Astrocyte of the hippocampus (primary cell): ENCODE results near the gene TGIF1.
"Not testable (repeated sequence)": the region's sequence is repeated elsewhere in the genome, so short reads cannot be mapped to it uniquely, and the experiment has no call there.

ENCODE experiments used
- DNase-seq: peaks from one replicate; pipeline ENCODE4 v3.0.0; 2011; ENCODE audit warnings: low read depth, low spot score

The TGIF1 gene

DNA sequence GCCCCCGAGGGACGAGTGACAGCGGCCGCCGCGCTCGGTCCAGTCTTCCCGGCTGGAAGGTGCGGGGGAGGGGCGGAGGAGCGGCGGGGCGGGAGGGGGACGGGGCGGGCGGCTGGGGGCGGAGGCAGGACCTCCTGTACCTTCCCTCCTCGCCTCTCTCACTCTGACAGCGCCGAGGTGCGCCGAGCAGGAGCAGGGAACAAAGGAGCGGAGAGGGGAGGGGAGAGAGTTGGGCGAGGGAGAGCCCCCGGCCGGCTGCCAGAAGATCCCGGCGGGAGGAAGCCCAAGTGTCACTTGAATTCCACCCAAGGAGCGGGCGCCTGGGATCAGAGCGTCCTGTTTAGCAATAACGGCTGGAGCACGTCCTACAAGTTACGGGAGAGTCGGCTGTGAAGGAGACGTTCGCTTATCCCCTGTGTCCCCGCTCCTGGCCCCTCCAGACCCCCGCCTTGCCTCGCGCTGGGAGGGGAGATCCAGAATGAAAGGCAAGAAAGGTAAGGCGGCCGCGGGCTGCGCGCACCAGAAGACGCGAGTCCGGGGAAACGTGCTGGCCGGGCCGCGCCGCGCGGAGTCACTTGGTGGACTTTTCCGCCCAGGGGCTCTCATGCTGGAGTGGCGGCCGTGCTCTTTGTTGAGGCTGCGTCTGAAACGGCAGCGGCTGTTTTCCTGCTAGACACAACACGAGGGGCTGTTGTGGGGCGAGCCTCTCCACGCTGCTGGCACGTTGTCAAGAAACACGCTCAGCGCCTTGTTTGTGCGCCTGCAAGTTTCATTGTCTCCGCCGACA, at the start of gene TGIF1:
Gene TGIF1, plus strand, starts transcription at position 161 of the 787 bp plus-strand sequence. Its CDS starts 318 bp downstream, at position 479.
- DNase-seq = peak; percentile 92

DNA sequence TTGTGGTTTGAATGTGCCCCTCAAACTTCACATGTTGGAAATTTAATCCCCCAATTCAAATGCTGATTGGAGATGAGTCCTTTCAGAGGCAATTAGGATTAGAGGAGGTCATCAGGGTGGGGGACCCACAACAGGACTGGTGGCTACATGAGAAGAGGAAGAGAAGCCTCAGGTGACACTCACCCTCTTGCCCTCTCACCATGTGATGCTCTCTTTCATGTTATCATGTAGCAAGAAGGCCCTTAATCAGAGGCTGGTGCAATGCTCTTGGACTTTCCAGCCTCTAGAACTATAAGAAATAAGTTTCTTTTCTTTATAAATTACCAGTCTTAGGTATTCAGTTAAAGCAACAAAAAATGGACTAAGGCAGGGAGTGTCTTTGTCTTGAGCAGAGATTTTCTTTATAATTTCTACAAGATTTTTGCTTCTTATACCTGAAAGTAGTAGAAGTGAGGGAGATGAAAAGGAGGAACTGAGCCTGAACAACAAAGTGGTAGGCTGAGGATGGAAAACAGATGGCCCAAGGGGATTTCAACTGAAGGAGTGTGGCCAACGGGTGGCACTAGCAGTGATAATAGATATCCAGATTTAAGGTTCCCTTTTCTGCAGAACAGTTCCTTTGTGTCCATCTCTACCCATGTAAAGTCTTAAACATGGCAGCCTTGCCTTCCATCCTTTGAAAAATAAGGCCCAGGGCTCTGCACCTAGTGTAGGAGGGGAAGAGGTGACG, 49.2 kb upstream of the TGIF1 start:
- DNase-seq = no peak

- DNase-seq = no peak
These were observed 48.0 kb upstream of the TGIF1 start for GRCh38 chr18:3401669-3402620.

- DNase-seq = peak; percentile 27
These were observed 47.0 kb upstream of the TGIF1 start for GRCh38 chr18:3402982-3403451.

DNA sequence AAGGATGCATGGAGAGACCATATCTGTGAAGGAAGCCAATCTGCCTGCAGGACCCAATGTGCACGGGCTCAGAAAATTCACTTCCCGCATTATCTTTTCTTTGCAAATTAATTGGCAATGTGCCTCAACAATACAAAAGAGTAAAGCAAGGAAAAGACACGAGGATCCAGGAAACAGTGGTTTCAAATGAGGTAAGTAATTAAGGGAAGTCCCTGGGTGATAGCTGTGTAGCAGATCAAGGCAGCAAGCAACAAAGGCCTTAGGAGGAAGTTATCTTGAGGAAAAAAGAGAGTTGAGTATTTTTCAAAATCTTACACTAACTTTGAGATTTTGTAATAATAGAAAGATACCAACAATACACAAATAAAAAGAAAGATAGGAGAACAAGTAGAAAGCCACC, 44.3 kb upstream of the TGIF1 start:
- no peak for DNase-seq

DNA sequence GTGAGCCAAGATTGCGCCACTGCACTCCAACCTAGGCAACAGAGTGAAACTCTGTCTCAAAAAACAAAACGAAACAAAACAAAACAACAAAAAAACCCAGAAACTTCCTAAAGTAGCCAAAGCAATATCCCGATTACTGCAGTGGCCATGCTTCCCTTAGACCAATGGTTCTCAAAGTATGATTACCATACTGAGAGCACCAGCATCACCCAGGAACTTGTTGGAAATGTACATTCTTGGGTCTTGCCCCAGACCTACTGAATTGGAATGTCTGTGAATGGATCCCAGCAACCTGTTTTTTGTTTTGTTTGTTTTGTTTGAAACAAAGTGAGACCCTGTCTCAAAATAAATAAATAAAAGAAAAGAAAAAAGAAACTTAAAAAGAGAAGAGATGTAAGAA, 41.9 kb upstream of the TGIF1 start:
- no peak for DNase-seq

- DNase-seq = no peak
These were observed 40.2 kb upstream of the TGIF1 start for GRCh38 chr18:3409811-3410210.

GRCh38 chr18:3410273-3410672, 39.7 kb upstream of the TGIF1 start:
- no peak for DNase-seq

GRCh38 chr18:3410876-3411275, 39.1 kb upstream of the TGIF1 start:
- DNase-seq = not testable (repeated sequence)

DNA sequence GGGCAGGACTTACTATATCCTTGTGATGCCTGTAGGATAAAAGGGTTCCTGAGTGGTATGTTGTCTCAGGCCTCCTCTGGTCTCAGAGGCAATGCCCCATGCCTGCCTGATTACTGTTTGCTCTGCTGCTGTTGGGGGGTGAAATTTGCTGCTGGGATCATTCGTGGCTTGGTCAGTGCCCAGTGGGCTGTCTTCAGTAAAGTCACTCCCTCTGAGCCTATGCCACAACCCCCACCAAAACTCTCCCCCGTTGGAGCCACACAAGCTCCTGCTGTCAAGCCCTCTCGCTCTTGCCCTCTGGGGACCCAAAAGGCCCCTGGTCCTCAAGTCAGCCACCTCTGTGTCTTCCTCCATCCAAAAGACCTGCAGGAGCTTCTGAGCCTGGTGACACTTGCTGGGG, 38.6 kb upstream of the TGIF1 start:
- DNase-seq = no peak

DNA sequence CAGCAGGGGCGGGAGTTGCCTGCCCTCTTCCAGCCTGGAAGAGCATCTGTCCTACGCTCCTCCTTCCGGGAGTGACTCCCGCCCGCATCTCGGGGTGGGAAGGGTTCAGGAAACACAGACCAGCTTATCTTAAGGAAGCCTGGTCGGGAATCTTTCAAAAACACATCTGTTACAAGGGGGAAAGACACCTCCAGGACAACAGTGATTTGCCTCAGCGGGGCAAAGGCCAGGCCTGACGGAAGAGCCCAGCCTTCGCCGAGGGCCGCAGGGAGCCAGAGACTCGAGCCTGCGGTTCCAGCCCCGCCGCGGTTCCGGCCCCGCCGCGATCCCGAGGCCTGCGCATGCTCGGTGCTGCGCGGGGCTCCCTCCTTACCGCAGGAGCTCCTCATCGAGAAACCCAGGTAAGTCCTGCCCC, 38.1 kb upstream of the TGIF1 start:
- DNase-seq = peak; percentile 17

- DNase-seq = peak; percentile 70
These were observed 37.4 kb upstream of the TGIF1 start for GRCh38 chr18:3412528-3412927.

- no peak for DNase-seq
These were observed 34.9 kb upstream of the TGIF1 start for GRCh38 chr18:3415110-3415509.

DNA sequence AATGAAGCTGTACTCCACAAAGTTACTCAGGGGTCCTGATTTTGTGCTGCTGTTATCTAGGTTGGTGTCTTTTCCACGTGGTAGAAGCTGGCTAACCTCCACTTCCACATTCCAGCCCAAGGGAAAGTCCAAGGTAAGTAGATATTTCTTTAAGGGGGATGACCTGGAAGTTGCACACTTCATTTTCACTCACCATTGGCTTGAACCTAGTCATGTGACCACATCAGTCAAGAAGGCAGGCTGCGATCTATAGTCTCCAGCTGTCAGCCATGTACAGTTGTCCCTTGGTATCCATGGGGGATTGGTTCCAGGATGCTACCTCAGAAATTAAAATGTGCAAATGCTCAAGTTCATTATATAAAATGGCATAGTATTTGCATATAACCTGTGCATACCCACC, 31.9 kb upstream of the TGIF1 start:
- DNase-seq = no peak

DNA sequence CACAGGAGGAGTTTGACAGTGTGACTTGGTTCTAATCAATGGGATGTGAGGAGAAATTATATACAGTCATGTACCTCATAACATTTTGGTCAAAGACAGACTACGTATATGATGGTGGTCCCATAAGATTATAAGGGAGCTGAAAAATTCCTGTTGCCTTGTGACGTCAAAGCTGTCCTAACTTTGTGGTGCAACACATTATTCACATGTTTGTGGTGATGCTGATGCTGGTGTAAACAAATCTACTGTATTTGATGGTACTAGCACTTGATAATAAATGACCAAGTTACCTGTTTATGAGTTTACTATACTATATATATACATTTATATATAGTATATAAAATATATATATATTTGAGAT, 29.1 kb upstream of the TGIF1 start:
- DNase-seq = no peak

DNA sequence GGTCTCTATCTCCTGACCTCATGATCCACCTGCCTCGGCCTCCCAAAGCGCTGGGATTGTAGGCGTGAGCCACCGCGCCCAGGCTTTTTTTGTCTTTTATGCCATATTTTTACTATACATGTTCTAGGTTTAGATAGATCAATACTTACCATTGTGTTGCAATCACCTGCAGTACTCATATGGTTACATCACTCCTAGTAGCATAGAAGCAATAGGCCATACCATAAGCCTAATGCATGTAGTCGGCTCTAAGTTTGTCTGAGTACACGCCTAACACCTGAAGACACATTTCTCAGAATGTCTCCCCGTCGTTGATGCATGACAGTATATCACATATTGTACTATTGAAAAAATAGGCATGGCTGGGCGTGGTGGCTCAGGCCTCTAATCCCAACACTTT, 27.1 kb upstream of the TGIF1 start:
- DNase-seq = no peak

DNA sequence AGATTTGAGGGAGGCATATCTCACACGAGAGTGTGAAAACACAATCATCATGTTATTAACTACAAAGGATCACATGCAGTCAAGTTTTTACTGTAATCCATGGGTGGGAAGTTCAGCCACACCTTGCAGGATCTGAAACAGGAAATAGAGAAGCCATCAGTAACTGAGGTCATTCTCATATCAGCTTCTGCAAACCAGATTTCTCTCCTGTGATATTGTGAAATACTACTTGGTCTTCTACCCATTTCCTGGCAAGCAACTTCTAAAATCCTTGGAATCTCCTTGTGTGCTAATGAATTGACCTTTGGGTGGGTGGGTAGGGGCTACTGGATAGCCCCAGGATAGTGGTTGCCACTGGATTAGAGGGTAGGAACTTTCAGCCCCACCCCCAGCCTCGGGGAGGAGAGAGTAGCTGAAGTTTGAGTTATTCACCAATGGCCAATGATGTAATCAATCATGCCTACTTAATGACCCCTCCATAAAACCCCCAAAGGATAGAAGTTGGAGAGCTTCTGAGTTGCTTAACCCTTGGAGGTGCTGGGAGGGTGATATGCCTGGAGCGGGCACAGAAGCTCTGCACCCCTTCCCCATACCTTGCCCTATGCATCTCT, 25.6 kb upstream of the TGIF1 start:
- DNase-seq = no peak

DNA sequence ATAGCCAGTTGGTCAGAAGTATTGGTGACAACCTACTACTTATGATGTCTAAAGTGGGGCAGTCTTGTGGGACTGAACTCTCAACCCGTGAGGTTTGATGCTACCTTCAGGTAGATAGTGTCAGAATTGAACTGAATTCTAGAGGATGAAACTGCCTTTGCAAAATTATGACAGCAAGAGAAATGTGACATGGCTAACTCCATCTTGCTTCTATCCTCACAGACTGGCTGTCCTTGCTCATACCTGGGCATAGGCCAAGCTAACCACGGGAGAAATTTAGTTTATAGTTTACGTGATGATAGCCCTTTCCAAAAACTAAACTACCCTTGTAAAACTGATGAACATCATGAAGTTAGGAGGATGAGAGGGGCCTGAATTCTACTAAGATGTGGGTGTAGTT, 24.9 kb upstream of the TGIF1 start:
- DNase-seq = no peak

DNA sequence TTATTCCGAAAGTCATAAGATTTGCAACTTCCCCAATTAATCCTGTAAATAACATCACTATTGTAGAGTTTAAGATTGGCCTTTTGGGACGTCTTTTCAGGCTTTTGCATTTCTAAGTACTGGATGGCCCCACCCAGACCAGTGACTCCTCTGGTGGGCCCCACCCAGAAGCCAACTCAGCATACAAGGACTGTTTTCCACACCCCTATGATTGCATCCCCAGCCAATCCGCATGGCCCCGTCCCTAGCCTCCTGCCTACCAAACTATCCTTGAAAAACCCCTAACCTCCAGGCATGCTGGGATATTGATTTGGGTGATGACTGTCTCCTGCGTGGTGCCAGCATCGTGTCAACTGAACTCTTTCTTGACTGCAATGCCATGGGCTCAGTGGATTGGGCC, 24.5 kb upstream of the TGIF1 start:
- DNase-seq = no peak

GRCh38 chr18:3426074-3426473, 23.9 kb upstream of the TGIF1 start:
- no peak for DNase-seq

DNA sequence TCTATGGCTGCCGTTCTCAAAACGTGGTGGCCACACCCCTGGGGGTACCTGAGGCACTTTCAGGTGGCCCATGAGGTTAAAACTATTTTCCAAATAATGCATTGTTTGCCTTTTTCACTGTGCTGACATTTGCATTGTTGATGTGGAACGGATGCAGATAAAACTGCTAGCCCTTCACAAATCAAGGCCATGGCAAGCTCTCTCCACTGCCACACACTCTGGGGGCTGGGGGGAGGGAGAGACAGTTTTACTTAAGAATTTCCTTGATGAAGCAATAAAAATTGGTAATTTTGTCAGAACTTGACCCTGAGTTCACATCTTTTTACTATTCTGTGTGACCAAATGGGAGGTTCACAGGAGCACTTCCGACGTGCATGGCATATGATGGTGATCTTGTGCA, 22.0 kb upstream of the TGIF1 start:
- DNase-seq = no peak

DNA sequence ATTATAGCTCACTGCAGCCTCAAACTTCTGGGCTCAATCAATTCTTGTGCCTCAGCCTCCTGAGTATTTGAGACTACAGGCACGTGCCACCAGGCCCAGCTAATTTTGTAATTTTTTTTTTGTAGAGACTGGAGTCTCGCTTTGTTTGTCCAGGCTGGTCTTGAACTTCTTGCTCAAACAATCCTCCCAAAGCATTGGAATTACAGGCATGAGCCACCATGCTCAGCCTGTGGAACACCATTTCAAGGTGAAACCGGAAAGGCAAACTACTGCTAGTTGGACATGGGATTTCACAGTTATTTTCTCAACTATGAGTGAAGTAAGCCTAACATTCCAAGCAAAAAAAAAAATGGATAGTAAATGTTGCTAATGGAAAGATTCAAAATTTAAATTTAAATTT, 20.9 kb upstream of the TGIF1 start:
- DNase-seq = no peak
